DMS 273 (cell line): ENCODE measurements around the gene KRT36.

ENCODE experiments used
- DNase-seq: peaks from one replicate; lab custom pipeline; 2025; ENCODE audit not compliant: unreplicated experiment; lab: John Stamatoyannopoulos, UW

KRT36 gene

DNA sequence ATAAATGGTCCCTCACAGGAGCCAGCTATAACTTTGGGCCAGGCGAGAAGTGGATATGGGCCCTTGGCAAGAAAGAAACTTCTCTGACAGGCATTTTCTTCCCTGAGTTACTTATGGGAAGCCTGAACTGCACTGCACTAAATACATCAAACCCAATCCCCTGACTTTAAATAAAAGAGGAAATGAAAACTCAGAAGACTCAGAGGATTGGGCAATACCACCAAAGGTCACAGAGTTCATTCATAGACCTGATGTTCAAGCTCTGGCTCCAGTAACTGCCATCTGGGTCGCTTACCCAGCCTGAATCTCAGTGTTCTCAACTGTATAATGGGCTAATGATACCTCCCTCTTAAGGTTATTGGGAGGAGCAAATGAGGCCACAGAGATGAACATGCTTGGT lies 9.6 kb downstream of the KRT36 start:
- no peak for DNase-seq

DNA sequence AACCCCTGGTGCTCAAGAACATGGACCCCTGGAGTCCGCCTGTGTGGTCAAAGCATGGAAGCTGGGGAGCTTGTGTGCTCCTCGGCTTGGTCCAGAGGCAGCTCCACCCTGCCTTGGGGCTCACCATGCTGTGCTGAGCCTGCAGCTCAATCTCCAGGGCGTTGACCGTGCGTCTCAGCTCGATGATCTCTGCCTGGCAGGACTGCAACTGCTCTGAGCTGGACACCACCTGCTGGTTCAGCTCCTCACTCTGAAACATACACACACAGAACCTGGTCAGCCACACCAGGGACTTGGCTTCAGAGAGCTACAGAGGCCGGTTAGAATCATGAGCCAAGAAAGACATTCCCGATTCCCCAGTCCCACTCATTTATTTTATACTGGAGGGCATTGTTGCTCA lies 11.5 kb downstream of the KRT36 start:
- DNase-seq: no peak

DNA sequence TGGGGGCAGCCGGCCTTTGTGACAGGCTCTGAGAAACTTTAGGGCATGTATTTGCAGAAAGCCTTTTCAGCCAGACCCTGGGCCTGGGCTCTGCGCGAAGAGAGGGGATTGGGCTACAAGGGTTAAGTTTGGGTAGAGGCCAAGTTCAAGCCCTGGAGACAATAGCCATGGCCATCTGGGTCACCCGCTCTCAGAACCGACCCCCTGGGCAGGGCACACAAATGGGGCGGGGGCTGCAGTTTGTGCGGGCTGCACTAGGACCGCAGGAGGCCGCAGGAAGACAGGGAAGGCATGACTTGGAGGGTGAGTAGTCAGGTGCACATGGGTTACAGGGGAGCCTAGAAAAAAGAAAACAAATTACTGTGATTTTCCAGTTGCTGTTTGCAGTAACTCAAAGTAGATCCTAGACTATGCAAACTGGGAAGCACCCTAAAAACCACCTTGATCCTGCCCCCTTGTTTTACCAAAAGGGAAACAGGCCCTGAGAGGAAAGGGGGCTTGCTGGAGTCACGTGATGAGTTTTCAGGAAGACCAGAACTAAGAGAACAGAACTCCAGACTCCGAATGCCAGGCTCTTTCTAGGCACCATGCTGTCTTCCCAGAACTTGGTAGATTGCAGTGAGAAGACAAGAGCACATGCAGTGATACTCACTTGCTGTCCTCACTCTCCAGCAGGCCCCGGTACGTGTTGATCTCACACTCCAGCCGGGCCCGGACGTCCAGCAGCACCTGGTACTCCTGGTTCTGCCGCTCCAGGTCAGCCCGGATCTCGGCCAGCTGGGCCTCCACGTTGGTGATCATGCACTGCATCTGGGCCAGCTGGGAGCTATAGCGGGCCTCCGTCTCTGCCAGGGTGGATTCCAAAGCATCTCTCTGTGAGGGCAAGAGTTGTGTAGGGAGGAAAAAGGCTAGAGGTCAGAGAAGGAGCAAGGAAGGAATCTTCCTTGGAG lies 12.6 kb downstream of the KRT36 start:
- DNase-seq: no peak

DNA sequence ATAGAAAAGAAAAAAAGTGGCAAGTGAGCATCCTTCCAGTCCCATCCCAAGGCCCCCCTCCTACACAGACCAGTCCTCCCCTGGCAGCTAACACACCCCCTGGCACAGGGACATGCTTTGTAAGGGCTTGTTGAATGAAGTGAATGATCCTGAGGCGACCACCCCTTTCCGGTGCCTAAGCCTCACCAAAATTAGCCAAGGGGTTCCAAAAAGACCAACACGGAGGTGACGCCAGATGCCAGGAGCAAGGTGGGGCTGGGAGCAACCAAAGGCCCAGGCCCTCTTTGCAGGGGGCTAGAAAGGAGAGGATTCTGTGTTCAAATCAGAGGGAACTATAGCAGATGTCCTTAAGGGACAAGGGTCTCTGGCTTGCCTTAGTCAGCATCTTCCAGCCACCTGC lies 14.3 kb downstream of the KRT36 start:
- no peak for DNase-seq

DNA sequence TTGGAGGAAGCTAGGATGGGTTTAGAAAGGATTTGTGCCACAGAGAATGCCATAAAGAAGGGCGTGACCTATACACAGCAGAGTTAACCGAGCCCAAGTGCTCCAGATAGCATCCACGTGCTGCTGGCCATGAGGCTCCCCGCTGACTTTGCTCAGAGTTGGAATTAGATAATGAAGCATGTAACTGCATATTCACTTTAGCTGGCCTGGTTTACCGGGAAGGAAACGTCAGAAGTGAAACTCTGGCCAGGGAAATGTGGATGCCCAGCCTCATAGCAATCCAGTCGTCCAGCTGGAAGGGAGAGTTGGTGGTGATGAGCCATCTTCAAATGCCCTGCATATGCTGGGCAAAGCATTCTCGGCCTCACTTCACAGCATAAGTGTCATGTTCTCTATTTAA lies 14.8 kb downstream of the KRT36 start:
- DNase-seq: no peak

DNA sequence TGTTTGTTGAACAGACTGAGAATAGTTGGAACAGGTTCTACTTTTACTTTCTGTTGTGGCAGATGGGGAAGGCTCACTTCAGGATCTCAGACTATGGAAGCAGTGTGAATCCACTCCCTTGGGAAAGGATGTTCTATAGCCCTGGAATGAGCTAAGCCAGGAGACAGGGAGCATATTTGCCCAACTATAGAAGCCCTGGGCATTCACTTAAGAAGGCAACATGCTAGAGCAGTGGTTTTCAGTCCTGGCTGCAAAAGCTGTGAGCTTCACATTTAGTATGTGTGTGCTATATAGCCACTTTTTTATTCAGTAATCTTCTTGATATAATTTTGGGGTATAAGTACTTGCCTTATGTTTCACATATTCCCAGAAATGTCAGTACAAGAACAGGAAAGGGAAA lies 21.4 kb downstream of the KRT36 start:
- no peak for DNase-seq

DNA sequence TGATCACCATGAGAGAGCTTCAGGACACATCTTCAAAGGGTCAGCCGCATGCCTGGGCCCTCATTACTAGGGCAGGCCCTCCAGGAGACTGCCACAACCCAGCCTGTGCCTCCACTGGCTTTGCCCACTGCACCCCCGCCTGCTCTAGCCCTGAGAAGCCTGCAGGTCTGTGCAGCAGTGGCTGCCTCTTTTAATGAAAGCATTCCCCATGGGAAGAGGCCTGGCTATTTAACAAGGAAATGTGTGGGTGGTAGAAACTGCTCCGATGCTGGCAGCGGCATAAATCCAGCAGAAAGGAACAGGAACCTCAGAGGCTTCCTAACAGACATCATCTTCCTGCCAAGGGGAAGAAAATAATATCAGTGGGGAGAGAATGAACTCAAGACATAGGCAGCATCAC lies 22.1 kb downstream of the KRT36 start:
- no peak for DNase-seq

DNA sequence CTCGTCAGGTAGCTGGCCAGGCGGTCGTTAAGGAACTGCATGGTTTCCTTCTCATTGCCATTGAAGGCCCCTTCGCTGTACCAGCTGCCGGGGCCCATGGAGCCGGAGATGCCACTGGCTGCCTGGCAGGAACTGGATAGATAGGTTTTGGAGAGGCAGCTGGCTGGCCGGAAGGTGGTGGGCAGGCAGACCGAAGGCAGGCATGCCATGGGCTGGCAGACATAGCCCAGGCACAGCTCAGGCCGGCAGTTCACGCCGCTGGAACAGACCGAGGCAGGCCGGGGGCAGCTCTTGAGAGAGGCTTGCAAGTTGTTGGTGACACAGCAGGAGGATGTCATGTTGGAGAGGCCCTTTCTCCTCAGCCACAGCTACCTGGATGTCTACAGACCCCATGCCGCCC lies 22.7 kb downstream of the KRT36 start, which contains the start of gene KRT32:
Gene KRT32, minus strand, starts transcription at position 399 of the 400 bp plus-strand sequence. Its CDS starts 61 bp downstream, at position 338.
- no peak for DNase-seq

DNA sequence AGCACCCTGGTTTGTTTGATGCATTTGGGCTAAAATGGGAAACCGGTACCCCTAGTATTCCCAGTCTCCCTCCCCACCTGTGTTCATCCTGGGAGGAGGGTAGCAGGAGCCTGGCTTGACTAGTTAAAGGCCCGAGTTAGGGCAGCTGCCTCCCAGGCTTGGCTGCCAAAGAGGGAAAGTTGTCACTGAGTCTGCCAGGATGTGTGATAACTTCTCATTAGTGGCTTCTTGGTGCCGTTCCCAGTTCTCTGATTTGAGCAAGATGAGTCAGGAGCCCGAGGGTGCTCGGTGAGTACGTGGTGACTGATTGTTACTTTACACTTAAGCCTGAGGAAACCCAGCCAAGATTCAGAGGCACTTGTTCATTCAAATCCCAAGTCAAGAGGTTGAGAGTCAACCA lies 25.0 kb downstream of the KRT36 start:
- DNase-seq: peak; percentile 67

DNA sequence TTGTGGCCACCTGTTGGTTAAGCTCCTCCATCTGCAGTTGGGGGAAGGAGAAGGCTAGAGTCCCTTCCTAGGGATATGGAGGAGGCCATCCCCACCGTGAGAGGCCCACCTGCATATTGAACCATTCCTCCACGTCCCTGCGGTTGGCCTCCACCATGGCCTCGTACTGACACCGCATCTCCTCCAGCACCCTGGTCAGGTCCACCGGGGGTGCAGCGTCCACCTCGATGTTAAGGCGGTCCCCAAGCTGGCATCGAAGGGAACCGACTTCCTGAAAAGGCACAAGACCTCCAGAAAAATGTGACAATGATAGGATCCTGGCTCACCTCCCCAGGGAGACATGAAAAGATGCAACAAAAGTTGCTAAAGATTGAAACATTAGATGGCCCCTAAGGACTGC lies 25.5 kb downstream of the KRT36 start:
- no peak for DNase-seq

DNA sequence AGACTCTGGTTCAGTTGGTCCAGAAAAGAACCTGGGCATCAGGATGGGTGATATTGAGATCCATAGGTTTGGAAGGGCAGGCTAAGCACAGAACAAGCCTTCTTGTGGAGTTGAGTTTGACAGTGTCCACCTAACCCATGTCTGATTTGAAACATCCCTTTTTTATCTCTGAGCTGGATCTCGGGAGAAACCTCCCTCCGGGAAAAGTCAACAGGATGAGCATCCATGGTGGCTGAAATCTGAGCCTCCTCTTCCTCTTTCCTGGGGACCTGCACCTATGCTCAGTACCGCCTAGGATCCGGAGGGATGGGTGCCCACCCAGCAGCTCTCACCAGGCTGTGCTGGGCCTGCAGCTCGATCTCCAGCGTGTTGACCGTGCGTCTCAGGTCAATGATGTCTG lies 26.0 kb downstream of the KRT36 start:
- DNase-seq: no peak

DNA sequence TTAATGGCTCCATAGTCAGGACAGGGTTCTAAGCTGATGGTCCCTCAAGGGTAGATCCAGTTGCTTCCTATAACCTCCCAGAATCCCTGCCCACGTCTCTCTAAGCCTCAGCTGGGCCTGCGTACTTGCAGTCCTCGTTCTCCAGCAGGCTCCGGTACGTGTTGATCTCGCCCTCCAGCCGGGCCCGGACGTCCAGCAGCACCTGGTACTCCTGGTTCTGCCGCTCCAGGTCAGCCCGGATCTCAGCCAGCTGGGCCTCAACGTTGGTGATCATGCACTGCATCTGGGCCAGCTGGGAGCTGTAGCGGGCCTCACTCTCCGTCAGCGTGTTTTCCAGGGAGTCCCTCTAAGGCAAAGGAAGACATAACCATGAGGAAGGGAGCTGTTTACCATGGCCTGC lies 27.0 kb downstream of the KRT36 start:
- no peak for DNase-seq

DNA sequence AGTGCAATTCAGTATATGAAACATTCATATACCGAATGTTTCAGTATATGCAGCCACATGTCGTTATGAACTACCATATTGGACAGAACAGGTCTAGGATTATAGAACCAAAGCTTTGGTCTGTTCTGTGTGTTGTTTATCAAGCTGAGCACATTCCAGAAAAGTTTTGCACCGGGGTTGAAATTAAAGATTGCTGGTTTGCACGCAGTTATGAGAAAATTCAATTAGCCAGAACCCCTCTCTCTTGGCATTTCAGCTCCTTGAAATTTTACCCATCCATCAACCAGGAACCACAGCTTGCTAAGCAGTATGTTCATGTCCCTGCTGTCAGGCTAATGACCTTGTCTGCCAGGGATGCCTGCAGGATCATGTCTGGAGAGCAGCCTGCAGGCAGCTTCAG lies 32.0 kb downstream of the KRT36 start:
- DNase-seq: no peak

DNA sequence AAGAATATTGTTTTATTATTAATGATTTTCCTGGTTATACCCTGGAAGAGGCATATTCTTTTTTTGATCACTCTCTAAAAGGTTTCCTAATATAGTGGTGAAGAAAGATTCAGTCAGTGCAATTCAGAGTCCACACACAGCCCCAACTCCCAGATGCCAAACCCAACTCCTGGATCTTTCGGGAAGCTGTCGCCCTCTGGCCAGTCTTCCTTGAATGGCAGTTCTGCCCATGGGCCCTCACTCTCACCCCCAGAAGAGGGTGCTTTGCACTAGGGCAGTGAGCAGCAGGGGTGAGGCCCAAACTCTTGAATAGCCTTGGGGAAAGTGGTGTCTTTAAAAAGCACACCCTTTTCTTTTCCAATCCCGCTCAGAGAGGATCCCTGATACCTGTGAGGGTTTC lies 33.5 kb downstream of the KRT36 start:
- DNase-seq: peak; percentile 28

DNA sequence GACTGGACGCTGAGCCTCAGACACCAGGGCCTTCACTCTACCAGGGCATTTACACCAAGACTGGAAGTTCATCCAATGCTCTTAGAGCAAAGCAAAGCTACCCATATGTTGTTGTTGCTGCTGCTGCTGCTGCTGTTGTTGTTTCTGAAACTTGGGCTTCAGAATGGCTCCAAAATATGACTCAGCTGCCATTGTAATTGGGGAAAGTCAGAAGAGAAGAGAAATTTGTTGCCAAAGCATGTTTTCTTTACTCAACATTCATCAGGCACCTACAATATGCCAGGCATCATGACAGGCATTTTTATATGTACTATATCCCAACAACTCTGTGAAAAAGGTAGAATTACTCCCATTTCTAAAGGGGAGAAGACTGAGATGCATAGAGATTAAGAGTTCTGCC lies 34.5 kb downstream of the KRT36 start:
- no peak for DNase-seq

DNA sequence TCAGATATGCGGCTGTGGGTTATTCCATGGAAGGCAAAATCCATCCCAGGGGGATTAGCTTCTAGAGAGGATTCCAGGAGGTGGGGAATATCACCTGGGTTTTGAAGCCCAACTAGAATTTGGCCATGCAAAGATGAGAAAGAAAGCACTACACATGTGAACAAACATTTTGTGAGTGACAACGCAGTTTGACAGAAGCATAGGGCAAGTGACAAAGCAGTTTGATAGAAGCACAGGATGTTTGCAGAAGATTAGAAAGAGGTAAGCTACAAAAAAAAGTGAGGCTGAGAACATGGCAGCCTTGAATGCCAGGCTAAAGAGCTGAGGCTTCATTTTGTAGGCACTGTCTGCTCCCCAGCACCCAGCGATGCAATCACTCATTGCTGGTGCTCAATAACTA lies 36.6 kb downstream of the KRT36 start:
- no peak for DNase-seq

DNA sequence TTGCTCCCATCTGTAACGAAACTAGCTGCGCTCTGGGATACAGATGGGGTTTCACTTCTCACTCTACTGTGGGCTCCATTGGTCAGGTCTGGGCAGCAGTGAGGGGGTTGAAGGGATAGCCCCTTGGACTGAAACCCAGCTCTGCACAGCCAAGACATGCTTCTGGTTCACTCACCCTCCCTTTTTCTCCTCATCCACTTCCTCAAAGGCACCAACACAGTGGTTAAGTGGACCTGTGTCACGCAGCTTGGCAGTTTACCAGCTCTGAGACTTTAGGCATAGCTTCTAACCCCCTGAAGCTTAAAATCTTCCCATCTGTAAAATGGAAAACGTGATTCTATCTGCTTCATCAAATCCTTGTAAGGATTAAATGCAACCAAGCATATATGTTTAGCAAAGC lies 37.4 kb downstream of the KRT36 start:
- no peak for DNase-seq

DNA sequence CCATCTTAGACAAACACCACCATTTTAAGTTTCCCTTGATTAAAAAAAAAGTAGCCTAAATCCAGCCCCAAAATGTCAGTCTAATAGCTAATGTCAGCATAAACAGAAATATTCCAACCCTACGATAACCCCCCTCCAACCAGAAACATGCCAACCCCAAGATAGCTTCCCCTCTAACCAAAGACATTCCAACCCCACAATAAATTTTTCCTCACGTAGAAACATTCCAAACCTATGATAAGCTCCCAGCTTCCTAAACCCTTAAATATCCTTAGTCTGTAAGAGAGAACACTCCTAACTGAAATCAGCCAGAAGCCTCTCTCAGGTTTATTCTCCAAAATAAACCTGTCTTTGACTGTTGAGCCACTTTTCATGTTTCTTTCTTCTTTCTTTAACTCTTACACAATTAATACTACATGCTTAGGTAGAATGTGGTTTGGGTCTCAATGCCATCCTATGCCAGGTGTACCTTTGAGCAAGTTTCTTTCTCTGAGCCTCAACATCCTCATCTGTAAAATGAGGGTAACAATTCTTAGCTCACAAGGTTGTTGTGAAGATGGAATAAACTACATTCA lies 38.5 kb downstream of the KRT36 start:
- DNase-seq: no peak

DNA sequence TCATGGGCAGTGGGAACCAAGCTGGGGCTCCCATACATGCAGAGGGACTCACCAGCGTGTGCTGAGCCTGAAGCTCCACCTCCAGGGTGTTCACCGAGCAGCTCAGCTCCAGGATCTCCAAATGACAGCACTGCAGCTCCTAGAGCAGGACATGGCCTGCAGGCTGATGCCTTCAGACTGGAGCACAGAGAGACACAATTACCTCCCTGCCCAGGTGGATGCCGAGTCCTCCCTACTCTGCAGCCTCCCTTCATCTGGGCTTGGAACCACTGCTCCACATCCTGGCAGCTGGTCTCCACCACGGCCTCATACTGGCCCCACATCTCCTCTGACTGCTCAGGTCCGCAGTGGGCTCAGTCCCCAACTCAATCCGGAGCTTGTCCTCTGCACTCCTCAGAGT lies 40.7 kb downstream of the KRT36 start:
- no peak for DNase-seq

DNA sequence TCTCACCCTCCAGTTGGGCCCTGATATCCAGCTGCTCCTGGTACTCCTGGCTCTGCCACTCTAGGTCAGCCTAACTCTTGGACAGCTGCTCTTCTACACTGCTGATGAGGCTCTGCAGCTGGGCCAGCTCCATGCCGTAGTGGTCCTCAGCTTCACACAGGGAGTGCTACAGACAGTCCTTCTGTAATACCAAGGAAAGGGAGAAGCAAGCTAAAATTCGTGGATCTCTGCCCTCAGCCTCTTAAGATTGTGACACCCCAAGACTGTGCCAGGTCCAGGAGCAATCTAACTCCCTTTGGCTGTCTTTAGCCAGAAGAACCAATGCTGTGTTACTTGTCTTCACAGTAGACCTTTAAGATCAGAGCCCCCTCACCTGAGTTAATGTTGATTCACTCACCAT lies 41.2 kb downstream of the KRT36 start:
- DNase-seq: no peak

DNA sequence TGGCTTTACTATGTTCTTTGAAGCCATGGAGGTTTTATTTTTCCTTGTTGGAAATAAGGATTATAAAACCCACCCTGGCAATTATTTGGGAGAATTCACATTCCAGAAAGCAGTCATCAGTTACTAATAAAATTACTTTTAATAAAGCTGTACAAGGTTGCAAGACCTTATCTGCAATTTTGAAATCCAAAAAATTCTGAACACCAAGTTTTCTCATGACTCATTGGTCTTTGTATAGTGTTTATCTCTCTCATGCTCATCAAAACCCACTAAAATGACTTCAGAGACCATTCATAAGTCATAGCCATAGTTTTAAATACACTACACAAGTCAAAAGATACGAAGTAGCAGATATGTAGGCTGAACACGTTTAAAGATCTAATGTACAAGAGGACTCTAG lies 42.9 kb downstream of the KRT36 start:
- no peak for DNase-seq

DNA sequence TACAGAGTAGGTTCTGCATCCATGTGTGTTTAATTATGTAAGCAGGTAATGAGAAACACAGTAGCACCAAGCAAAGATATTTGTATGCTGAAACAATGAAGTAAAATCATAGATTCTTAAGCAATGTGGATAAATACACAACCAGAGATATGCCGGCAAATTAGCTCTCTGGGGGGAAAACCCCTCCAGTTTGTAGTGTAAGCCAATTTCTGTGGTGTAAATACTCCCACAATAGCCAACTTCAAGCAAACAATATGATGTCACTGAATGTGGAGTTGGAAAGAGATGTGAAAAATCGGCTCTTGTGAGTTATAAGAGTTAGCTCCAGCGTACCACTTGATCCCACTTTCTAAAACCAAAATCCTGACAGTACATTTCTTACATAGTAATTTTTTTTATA lies 45.1 kb downstream of the KRT36 start:
- no peak for DNase-seq

DNA sequence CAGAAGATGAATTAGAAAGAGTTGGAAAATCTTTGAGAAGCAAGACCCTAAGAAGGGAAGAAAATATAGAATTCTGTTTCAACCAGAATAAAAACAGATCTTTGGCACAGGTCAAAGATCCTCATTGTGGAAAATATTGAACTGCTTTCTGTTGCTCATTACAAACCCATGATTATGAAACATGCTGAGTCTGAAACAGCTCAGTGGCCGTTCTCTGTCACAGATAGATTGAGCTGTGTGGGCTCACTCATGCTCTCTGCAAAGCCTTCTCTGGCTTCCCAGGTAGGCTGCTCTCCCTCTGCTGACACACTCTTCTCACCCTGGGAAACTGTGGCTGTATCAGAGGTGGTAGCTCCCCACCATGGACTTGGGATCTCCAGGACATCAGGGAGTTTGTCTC lies 45.5 kb downstream of the KRT36 start:
- no peak for DNase-seq
